ACC112 (cell line): ENCODE results near the gene FBXL17.

Experiments used
- H2AFZ ChIP-seq: fragments of 200-600 bp; sonication (generic); one replicate; pipeline ENCODE4 v1.6.0; 2017; ENCODE audit warnings: antibody characterized with exemption, low read length; ENCODE audit not compliant: unreplicated experiment
- H3K27ac ChIP-seq: fragments of 200-600 bp; sonication (generic); 2 replicates; pipeline ENCODE4 v1.5.1; 2014; ENCODE audit warnings: low read depth, mild to moderate bottlenecking, antibody characterized with exemption, low read length, moderate library complexity
- H3K27me3 ChIP-seq: fragments of 200-600 bp; sonication (generic); 2 replicates; pipeline ENCODE4 v1.6.1; 2014; ENCODE audit warnings: mild to moderate bottlenecking, antibody characterized with exemption, low read length, moderate library complexity, mixed read lengths; ENCODE audit not compliant: insufficient read depth
- H3K36me3 ChIP-seq: fragments of 200-600 bp; sonication (generic); 2 replicates; pipeline ENCODE4 v1.6.1; 2016; ENCODE audit warnings: mild to moderate bottlenecking, antibody characterized with exemption, low read length, moderate library complexity, mixed read lengths; ENCODE audit not compliant: insufficient read depth
- H3K4me1 ChIP-seq: fragments of 200-600 bp; sonication (generic); one replicate; pipeline ENCODE4 v1.6.1; 2016; ENCODE audit warnings: low read length, mixed read lengths; ENCODE audit not compliant: insufficient read depth, unreplicated experiment, control insufficient read depth
- H3K4me3 ChIP-seq: fragments of 200-600 bp; sonication (generic); 2 replicates; pipeline ENCODE4 v1.5.1; 2014; ENCODE audit warnings: mild to moderate bottlenecking, low read depth, low read length
- H3K79me2 ChIP-seq: fragments of 200-600 bp; sonication (generic); one replicate; pipeline ENCODE4 v1.6.0; 2016; ENCODE audit warnings: low read length; ENCODE audit not compliant: control insufficient read depth, unreplicated experiment, insufficient read depth

FBXL17 gene

DNA sequence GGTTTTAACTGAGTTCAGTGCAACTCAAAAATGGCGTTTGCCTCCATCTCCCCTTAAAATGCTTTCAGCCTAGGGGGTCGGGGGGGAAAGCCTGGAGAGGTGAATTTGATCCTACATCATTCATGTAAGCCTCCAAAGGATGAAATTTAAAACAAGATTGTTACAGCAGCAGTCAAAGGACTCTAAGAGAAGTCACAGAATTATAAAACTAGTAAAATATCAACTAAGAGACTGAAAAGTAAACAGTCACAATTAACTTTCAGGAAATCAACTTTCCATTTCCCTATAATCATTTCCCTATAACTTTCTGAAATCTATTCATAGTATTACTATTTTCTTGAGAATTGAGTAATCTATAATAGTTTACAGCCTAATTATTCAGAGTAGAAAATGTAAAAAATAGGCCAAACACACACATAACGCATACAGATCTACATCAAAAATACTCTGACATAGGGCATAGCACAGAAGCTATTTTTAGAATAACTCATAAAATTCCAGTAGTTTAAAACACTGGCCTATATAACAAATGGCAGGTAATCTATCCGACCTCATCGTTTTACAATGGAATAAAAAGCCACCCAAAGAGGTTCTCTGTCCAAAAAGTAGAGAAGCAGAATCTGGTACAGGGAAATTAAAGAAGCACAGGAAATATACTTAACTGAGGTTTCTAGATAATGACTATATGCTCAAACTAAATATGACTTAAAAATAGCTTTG is 37.6 kb downstream of the FBXL17 start:
- no peaks in the 10 kb centered on the region for H3K27me3 ChIP-seq
- no peak overlapping the region for H3K27ac ChIP-seq
- no peak overlapping the region for H2AFZ ChIP-seq
- no peaks in the 10 kb centered on the region for H3K79me2 ChIP-seq
- no peaks in the 10 kb centered on the region for H3K36me3 ChIP-seq
- no peak overlapping the region for H3K4me3 ChIP-seq
- H3K4me1 ChIP-seq = no peaks in the 10 kb centered on the region

GRCh38 chr5:108341866-108342265 is 40.0 kb downstream of the FBXL17 start:
- no peak overlapping the region for H2AFZ ChIP-seq
- H3K36me3 ChIP-seq = no peaks in the 10 kb centered on the region
- H3K27me3 ChIP-seq = no peaks in the 10 kb centered on the region
- H3K4me3 ChIP-seq = no peak overlapping the region
- no peaks in the 10 kb centered on the region for H3K79me2 ChIP-seq
- no peaks in the 10 kb centered on the region for H3K4me1 ChIP-seq
- no peak overlapping the region for H3K27ac ChIP-seq

DNA sequence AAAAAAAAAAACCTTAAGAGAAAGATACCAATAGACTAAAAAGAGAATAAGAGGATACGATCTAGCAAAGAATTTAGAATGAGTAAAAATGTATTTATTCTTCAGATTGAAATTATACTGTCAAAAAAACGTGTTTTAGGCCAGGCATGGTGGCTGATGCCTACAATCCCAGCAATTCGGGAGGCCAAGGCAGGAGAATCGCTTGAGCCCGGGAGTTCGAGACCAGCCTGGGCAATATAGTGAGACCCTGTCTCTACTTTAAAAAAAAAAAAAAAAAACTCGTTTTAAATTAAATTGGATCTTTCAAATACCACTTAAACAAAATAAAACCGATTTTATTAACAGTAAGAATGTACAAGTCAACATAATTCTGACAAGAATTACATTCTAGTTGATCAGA is 41.8 kb downstream of the FBXL17 start:
- Histone ChIP-seq H2AFZ (no peak overlapping the region), H3K4me3 (no peak overlapping the region), H3K27ac (no peak overlapping the region), H3K79me2 (no peaks in the 10 kb centered on the region), H3K4me1 (no peaks in the 10 kb centered on the region), H3K36me3 (no peaks in the 10 kb centered on the region), H3K27me3 (no peaks in the 10 kb centered on the region)

DNA sequence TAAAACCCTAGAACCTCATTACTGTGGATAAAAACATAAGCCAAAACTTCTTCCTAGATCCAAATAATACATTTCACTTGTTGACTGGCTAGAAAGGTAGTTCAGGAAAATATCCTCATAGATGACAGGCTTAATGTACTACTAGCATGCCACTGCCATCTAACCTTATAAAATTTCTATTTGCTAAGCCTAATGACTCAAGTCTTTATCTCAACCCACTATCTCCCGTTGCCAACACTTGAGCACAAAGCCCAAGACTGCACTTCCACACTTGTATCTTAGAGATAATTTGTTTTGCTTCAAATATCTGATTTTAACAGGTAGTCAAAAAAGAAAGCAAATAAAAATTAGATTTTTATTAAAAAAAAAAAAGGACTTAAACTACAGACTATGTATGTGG is 42.7 kb downstream of the FBXL17 start:
- H3K27me3 ChIP-seq = no peaks in the 10 kb centered on the region
- H3K27ac ChIP-seq = no peak overlapping the region
- H3K36me3 ChIP-seq = no peaks in the 10 kb centered on the region
- H2AFZ ChIP-seq = no peak overlapping the region
- no peaks in the 10 kb centered on the region for H3K4me1 ChIP-seq
- H3K4me3 ChIP-seq = no peak overlapping the region
- H3K79me2 ChIP-seq = no peaks in the 10 kb centered on the region

GRCh38 chr5:108334225-108334624 is 47.7 kb downstream of the FBXL17 start:
- H3K79me2 ChIP-seq = no peaks in the 10 kb centered on the region
- H3K4me3 ChIP-seq = no peak overlapping the region
- H2AFZ ChIP-seq = no peak overlapping the region
- no peaks in the 10 kb centered on the region for H3K27me3 ChIP-seq
- H3K36me3 ChIP-seq = no peaks in the 10 kb centered on the region
- H3K27ac ChIP-seq = no peak overlapping the region
- no peaks in the 10 kb centered on the region for H3K4me1 ChIP-seq

DNA sequence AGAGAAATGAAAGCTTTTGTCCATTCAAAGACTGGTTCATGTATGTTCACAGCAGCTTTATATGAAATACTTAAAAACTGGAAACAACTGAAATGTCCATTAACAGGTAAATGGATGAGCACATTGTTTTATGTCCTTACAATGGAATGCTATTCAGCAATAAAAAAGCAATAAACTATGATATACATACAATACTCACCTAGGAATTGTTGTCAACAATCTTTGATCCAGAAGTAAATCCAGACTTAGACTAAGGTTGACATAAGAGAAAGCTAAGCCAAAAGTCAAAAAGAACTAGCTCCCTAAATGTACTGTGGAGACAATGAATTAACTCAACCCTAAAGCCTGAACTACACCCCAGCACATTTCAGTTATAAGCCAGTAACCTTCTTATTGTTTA is 54.9 kb downstream of the FBXL17 start:
- no peaks in the 10 kb centered on the region for H3K4me1 ChIP-seq
- H3K36me3 ChIP-seq = no peaks in the 10 kb centered on the region; the same call in 1 of the 2 replicates
- H3K27ac ChIP-seq = no peak overlapping the region
- no peaks in the 10 kb centered on the region for H3K27me3 ChIP-seq
- no peak overlapping the region for H3K4me3 ChIP-seq
- no peaks in the 10 kb centered on the region for H3K79me2 ChIP-seq
- no peak overlapping the region for H2AFZ ChIP-seq

- Histone ChIP-seq H2AFZ (no peak overlapping the region), H3K36me3 (no peaks in the 10 kb centered on the region; the same call in 1 of the 2 replicates), H3K4me1 (no peaks in the 10 kb centered on the region), H3K79me2 (no peaks in the 10 kb centered on the region), H3K27ac (no peak overlapping the region), H3K4me3 (no peak overlapping the region), H3K27me3 (no peaks in the 10 kb centered on the region)
These were observed 57.0 kb downstream of the FBXL17 start for GRCh38 chr5:108324886-108325285.

- no peaks in the 10 kb centered on the region for H3K36me3 ChIP-seq
- no peak overlapping the region for H2AFZ ChIP-seq
- no peaks in the 10 kb centered on the region for H3K27me3 ChIP-seq
- H3K4me3 ChIP-seq = no peak overlapping the region
- H3K4me1 ChIP-seq = no peaks in the 10 kb centered on the region
- no peaks in the 10 kb centered on the region for H3K79me2 ChIP-seq
- no peak overlapping the region for H3K27ac ChIP-seq
These were observed 60.6 kb downstream of the FBXL17 start for GRCh38 chr5:108321341-108321740.

DNA sequence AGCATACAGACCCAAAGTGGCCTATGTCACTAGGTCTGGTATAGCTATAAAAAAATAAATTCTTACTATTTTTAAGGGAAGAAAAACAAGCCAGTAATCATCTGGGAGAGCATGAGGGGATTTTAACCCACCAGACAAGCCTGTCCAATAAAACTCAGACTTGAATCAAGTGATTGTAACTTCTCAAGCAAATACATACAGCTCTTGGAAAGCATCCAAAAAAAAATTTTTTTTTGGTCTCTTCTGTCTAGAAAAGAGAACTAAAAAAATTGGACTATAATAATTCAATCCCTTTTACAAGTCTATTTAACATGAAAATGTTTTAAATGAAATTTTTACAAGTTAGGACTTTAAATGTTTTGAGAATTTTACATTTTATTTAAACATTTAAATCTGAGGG is 61.7 kb downstream of the FBXL17 start:
- H3K27ac ChIP-seq = no peak overlapping the region
- H3K4me3 ChIP-seq = no peak overlapping the region
- no peaks in the 10 kb centered on the region for H3K79me2 ChIP-seq
- no peaks in the 10 kb centered on the region for H3K36me3 ChIP-seq
- H2AFZ ChIP-seq = no peak overlapping the region
- H3K27me3 ChIP-seq = no peaks in the 10 kb centered on the region
- H3K4me1 ChIP-seq = no peaks in the 10 kb centered on the region

GRCh38 chr5:108315829-108316228 is 66.1 kb downstream of the FBXL17 start:
- Histone ChIP-seq H3K4me1 (no peaks in the 10 kb centered on the region), H3K36me3 (no peaks in the 10 kb centered on the region), H3K4me3 (no peak overlapping the region), H2AFZ (no peak overlapping the region), H3K79me2 (no peaks in the 10 kb centered on the region), H3K27ac (no peak overlapping the region), H3K27me3 (no peaks in the 10 kb centered on the region)

DNA sequence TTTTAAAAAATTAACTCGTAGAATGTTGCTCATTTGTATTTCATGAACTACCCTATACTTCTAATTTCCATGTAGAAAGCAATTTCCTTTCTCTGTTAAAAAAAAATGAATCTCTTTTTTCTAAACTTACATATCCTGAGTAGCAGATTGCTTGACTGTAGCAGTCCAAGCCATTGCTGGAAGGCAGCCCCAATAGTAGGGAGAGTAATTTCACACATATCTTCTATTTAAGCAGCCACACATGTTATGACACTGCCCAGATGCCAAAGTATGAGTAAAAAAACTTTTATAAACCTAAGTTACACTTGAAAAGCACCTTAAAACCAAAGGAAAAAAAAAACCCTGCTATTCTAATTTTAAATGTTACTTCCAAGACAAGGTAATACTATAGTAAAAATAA is 69.6 kb downstream of the FBXL17 start:
- Histone ChIP-seq H3K27me3 (no peaks in the 10 kb centered on the region), H3K36me3 (no peaks in the 10 kb centered on the region), H3K27ac (no peak overlapping the region), H3K4me3 (no peak overlapping the region), H3K79me2 (no peaks in the 10 kb centered on the region), H2AFZ (no peak overlapping the region), H3K4me1 (no peaks in the 10 kb centered on the region)
